ENCODE measurements around the gene DLAT.
"Not testable (repeated sequence)": the region's sequence is repeated elsewhere in the genome, so short reads cannot be mapped to it uniquely, and the experiment has no call there.

Gene DLAT

GRCh38 chr11:112024773-112025678, at the start of gene DLAT:
Gene DLAT, plus strand, starts transcription at chr11:112025408. Its CDS starts 65 bp downstream, at chr11:112025473.
- peak; percentile 70 to 86 (median 74) for DNase-seq

- no peak for DNase-seq
Observed at GRCh38 chr11:111976119-111976766, 49.0 kb upstream of the DLAT start.

GRCh38 chr11:111976767-111977145, 48.5 kb upstream of the DLAT start:
- no peak for DNase-seq

- DNase-seq: peak in 3 of 6 experiments; percentile 15 to 29 (median 17)
Observed at GRCh38 chr11:111977146-111978027, 47.8 kb upstream of the DLAT start.

- no peak for DNase-seq
Observed at GRCh38 chr11:111978028-111978771, 47.0 kb upstream of the DLAT start.

GRCh38 chr11:111980062-111980461, 45.1 kb upstream of the DLAT start:
- no peak for DNase-seq

- DNase-seq: no peak
Observed at GRCh38 chr11:111981270-111981669, 43.9 kb upstream of the DLAT start.

- DNase-seq: peak; percentile 13 to 62 (median 46)
Observed at GRCh38 chr11:111982019-111982464, 43.2 kb upstream of the DLAT start.

- no peak for DNase-seq
Observed at GRCh38 chr11:111982541-111983186, 42.5 kb upstream of the DLAT start.

DNA sequence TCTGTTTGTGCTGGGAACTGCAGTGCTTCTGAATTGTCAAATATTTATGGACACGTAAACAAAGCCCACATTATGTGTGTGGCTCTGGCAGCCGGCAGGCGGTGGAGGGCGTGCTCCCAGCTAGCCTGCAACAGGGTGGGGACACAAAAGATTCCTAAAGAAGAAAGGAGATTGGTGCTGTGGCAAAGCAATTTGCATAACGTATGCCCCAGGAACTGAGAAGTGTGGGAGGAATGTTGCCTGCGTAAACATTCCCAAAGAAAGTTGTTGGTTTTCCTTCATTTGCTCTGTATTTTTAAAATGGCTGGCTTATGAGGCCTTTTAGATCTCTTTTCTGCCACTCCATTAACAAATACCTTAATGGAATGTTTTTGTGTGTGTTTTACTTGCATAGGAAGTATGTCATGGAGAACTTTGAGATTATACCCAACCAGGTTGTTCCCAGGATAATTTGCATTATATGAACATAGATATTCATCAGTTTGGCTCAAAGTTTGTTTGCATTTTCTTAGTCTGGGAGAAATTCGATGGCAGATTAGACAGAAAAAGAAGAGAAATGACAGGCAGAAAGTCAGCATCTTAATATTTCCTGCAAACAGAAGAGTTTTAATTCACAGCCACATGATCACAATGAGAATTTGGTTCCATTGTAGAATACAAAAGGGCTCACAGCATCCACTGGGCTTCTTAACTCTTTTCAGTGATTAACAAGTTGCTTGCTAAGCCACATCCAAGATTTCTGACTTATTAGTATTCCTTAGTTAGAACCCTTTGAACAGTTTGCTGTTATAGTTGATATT, 41.8 kb upstream of the DLAT start:
- DNase-seq: no peak

- no peak for DNase-seq
Observed at GRCh38 chr11:111986589-111986988, 38.6 kb upstream of the DLAT start.

DNA sequence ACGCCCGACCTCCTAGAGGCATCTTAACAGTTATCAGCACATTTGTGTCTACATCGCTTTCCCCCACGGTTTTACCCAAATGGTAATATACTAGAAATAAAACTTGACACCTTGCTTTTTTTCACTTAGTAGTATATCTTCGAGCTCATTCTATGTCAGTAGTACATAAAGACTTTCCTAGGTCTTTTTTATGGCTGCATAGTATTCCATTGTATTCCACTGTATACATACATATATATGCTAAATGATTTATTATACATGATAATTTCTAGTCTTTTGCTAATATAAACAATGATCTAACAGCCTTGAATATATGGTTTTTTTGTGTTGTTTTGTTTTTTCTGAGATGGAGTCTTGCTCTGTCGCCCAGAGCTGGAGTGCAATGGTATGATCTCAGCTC, 34.8 kb upstream of the DLAT start:
- DNase-seq: no peak

- DNase-seq: no peak
Observed at GRCh38 chr11:111992206-111992855, 32.9 kb upstream of the DLAT start.

DNA sequence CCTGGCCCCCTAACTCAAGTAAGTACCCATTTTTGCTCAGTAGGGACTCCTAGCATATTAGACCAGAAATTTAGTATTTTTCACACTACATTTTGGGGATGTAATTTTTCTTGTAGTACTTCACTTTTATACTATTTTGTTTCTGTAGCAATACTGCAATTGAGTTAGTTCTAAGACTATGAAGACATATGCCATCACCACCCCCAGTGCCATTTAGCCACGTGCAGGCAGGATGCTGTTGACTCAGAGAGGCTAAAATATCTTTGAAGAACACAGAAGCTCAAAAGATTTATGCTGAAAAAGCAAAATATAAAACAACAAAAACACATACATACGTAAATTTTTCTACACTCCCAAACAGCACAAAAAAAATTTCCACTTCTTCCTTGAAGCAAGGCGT, 29.1 kb upstream of the DLAT start:
- no peak for DNase-seq

GRCh38 chr11:111996669-111997068, 28.5 kb upstream of the DLAT start:
- DNase-seq: not testable (repeated sequence)

DNA sequence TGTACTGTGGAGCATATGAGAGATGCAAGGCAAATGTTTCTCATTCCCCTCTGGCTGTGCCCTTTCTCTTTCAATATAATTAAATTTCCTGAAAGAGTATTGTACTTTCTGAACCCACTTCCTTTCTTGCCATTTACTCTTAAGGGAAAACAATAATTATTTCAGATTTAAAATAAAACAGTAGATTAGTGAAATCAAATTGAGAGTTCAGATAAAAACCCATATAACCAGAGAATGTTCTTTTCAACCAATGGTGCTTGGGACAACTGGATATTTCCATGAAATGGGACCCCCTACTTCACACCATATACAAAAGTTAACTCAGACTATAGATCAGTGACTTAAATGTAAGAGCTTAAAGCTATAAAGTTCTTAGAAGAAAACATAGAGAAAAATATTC, 26.1 kb upstream of the DLAT start:
- DNase-seq: no peak

GRCh38 chr11:112000703-112001102, 24.5 kb upstream of the DLAT start:
- DNase-seq: no peak

GRCh38 chr11:112002491-112003216, 22.6 kb upstream of the DLAT start:
- no peak for DNase-seq

DNA sequence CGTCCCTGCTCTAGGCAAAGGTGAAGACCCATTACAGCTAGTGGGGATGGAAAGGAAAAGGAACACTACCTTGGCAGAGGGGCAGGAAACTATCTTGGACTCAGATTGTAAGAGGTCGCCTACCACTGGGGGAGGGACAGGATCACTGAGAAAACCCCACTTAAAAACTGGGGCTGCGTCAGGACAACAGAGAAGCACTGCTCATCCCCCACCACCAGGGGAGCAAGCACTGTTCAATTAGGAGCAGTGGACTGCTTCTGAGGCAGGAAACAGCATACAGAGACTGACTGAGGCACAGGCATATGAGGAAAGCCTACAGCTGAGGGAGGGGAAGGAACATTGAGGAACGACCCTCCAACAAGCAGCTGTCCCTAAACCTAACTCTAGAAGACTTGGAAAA, 20.8 kb upstream of the DLAT start:
- no peak for DNase-seq
